Panc1 (cell line): ENCODE data around the gene IGSF23.

Source experiments
- POLR2AphosphoS5 ChIP-seq: IDR thresholded peaks from 2 replicates; pipeline ENCODE4 v1.6.1; 2012; ENCODE audit warnings: mild to moderate bottlenecking, low read depth, low read length, moderate library complexity
- REST ChIP-seq, 2 experiments: IDR thresholded peaks; 2 replicates each; pipeline ENCODE4 v1.6.1; 2011 to 2012; ENCODE audit warnings: low read depth in 2 of 2, control low read depth in 1 of 2, low read length in 1 of 2, mild to moderate bottlenecking in 1 of 2, moderate library complexity in 1 of 2; ENCODE audit not compliant: insufficient read depth in 1 of 2
- SIN3A ChIP-seq: IDR thresholded peaks from 2 replicates; pipeline ENCODE4 v1.6.1; 2012; ENCODE audit warnings: low read depth, mild to moderate bottlenecking, low read length, moderate library complexity, borderline replicate concordance; ENCODE audit not compliant: insufficient read depth
- TCF7L2 ChIP-seq: IDR thresholded peaks from 2 replicates; pipeline ENCODE4 v1.6.1; 2011; ENCODE audit warnings: mild to moderate bottlenecking, low read depth, low read length, inconsistent platforms
- TF ChIP-seq, protein P1 (sequence below): fragments of 450-650 bp; IDR thresholded peaks from 2 replicates; pipeline ENCODE4 v1.5.1; 2017; ENCODE audit warnings: mild to moderate bottlenecking

DNA sequence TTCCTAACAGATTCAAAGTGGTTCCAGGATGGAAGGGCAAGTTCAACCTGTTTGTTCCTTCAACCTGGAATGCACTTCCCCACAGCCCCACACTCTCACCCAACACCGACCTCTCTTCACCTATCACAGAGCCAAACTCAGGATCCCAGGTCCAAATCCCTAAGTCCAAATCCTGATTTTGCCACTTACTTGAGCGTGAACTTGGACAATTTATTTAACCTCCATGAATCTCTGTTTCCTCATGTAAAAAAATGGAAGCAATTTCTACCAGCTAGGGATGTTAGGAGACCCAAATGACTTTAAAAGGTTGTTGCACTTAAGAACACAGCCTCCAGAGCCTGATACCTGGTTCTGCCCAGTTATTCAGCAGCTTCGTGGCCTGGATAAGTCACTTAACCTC is 5.4 kb upstream of the IGSF23 start:
- TF ChIP-seq, protein P1, sequence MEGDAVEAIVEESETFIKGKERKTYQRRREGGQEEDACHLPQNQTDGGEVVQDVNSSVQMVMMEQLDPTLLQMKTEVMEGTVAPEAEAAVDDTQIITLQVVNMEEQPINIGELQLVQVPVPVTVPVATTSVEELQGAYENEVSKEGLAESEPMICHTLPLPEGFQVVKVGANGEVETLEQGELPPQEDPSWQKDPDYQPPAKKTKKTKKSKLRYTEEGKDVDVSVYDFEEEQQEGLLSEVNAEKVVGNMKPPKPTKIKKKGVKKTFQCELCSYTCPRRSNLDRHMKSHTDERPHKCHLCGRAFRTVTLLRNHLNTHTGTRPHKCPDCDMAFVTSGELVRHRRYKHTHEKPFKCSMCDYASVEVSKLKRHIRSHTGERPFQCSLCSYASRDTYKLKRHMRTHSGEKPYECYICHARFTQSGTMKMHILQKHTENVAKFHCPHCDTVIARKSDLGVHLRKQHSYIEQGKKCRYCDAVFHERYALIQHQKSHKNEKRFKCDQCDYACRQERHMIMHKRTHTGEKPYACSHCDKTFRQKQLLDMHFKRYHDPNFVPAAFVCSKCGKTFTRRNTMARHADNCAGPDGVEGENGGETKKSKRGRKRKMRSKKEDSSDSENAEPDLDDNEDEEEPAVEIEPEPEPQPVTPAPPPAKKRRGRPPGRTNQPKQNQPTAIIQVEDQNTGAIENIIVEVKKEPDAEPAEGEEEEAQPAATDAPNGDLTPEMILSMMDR = no peak
- TF ChIP-seq TCF7L2 = no peak
- no peak for TF ChIP-seq REST (IDR thresholded peaks at IDR 0.05; ENCODE audit: insufficient read depth in 1 of 2, low read depth in 2 of 2, low read length in 1 of 2)
- TF ChIP-seq POLR2AphosphoS5 = no peak
- no peak for TF ChIP-seq SIN3A
